22Rv1 (cell line): ENCODE data around the gene WWP2.

Source experiments
- CTCF ChIP-seq: fragments of 450-650 bp; IDR thresholded peaks from 2 replicates; pipeline ENCODE4 v1.5.1; 2017; ENCODE audit warnings: mild to moderate bottlenecking
- ZFX ChIP-seq: fragments of 450-650 bp; IDR thresholded peaks from 2 replicates; pipeline ENCODE4 v1.6.1; 2017; ENCODE audit warnings: antibody characterized with exemption, borderline replicate concordance

- TF ChIP-seq CTCF (no peak), ZFX (no peak)
These were observed 61.9 kb downstream of the WWP2 start for GRCh38 chr16:69823831-69824563.
